H7 (cell line): Measurements from ENCODE around the gene TDP1. TPM values are rescaled to one million over a fixed set of nuclear protein-coding genes. Genes with fewer than 3 reads are reported as not detected.

Experiments
- DNase-seq: peaks from one replicate; pipeline ENCODE4 v3.0.0; 2012
- H3K27me3 ChIP-seq: 2 replicates; pipeline ENCODE4 v1.6.0; 2011; ENCODE audit warnings: mild to moderate bottlenecking, low read length; ENCODE audit not compliant: control insufficient read depth, insufficient read depth
- H3K36me3 ChIP-seq: replicated peaks from 2 replicates; pipeline ENCODE4 v1.5.1; 2011; ENCODE audit warnings: low read length; ENCODE audit not compliant: control insufficient read depth, insufficient read depth
- H3K4me3 ChIP-seq: 2 replicates; pipeline ENCODE4 v1.5.1; 2011; ENCODE audit warnings: low read depth, mild to moderate bottlenecking, control low read depth, low read length, moderate library complexity; ENCODE audit not compliant: insufficient read depth
- total RNA-seq: library from RNA; depleted of rRNA; stranded (reverse); fragments of >200 nt; shearing (Covaris generic); gene quantifications from 2 replicates; pipeline ENCODE4 v1.2.3, GENCODE V29; 2014

Gene TDP1
- total RNA-seq, 1 experiment from 2014 or later: 75.4 TPM

DNA sequence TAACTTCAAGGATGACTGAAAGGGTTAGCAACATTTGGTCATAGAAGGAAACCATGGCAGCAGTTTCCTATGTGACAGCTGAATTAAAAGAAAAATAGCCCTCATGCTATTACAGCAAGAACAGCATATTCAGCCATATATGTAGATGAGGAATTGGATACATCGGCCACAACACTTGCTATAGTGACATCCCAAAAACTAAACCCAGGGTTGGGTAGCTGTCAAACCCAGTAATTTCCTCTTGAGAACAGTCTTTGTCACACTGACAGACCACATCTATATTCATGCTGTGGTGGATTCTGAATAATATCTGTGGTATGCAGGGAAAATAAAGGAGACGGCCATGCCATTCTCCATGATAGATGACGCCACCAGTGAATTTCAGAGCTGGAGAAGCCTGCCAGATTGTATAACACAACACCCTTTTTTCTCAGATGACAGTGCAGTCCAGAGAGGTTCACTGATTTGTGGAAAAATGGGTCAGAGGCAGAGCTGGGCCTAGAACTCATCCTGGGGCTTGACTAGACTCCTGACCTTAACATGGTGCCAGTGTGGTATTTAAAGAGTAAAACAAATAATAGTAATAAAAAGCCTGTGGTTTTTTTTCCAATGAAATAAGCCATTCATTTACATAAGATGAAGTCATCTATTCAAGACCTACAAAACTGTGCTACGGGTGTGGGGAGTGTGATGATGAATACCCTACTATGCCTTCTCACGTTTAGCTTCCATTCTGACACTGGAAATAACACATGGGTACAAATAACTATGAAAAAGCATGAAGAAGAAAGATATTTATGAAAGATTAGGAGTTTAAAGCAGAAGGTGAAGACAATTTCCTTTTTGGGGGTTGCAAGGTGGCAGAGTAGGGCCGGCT, 33.5 kb upstream of the TDP1 start:
- no peak for DNase-seq

DNA sequence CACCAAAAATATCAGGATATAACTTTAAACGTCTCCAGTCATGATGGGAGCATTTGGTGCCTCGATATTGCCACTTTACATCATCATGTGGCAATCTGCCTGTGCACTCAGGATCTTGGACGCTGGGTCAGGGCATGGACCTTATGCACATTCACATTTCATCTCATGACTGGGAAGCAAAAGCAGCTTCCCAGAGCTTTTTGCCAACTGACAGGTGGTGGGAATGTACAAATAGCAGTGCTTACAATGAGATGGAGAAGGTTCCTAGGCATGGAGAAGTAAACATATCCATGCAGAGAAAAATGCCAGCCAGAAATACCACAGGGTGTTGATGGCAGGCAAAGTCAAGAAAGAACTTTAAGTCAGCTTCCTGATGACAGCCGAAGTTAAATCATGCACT, 31.5 kb upstream of the TDP1 start:
- Histone ChIP-seq H3K4me3 (no peak overlapping the region), H3K27me3 (no peaks in the 10 kb centered on the region), H3K36me3 (no peaks in the 10 kb centered on the region)
- DNase-seq: no peak

More for the DNA sequence above, 33.5 kb upstream of the TDP1 start:
- Histone ChIP-seq H3K27me3 (no peaks in the 10 kb centered on the region), H3K36me3 (no peaks in the 10 kb centered on the region), H3K4me3 (no peak overlapping the region)

DNA sequence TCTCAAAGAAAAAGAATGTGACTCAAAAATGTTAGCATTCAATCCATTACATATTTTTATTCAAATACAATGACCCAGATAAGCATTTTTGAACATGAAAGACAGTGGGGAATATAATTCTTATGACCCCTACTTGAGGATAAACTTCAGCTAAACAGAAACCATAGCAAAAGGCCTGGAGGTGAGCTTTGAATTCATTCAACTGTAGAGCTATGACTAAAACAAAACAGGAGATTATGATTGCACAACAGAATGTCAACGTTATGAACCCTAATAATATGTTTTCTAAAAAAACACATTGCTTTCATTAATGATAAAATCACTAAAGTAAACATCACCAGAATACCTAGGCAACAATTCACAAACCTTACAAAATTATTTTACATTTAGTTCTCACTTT, 29.0 kb upstream of the TDP1 start:
- no peak for DNase-seq
- Histone ChIP-seq H3K36me3 (no peaks in the 10 kb centered on the region), H3K4me3 (no peak overlapping the region), H3K27me3 (no peaks in the 10 kb centered on the region)

DNA sequence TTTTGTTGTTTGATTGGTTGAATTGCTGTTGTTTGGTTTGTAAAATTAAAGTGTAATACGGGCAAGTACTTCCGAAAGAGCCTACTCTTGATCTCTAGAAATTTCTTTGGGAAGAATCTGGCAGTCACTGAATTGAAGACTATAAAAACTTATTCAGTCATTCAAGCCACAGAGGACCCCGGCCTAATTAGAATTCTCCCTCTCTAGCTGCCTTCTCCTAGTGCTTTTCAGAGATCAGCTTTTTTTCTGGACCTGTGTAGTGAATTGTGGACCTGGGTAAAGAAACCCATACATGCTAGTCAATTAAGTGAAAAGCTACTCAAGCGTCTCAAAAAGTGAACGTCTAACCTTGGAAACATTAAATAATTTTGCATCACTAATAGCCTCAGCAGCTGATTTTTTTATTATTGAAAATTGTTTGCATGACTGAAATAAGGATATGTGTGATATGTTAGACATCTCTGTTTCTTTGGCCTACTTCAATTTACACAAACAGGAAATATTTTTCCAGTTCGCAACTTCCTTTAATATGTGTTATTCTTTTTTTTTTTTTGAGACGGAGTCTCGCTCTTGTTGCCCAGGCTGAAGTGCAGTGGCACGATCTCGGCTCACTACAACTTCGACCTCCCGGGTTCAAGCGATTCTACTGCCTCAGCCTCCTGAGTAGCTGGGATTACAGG, 28.4 kb upstream of the TDP1 start:
- no peak for DNase-seq
- Histone ChIP-seq H3K4me3 (no peak overlapping the region), H3K27me3 (no peaks in the 10 kb centered on the region), H3K36me3 (no peaks in the 10 kb centered on the region)

DNA sequence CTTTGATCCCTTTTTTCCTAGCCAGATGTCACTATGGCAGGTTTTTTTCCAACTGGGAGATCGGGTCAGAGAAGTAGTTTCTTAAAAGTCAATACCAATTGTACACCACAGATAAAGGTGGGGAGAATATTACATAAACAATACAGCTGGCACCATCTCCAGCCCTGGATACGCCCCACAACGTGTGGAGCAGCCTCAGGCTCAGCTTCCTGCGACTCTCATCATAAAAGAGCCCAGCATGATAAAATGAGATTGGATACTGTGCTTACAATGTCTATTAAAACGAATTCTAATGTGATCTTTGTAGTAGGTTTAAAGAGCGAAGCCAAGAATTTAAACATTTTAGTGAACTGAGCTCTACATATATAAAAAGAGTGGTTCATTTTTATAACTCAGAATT, 22.7 kb upstream of the TDP1 start:
- no peak overlapping the region for H3K4me3 ChIP-seq
- no peak for DNase-seq
- H3K27me3 ChIP-seq: no peaks in the 10 kb centered on the region
- H3K36me3 ChIP-seq: no peaks in the 10 kb centered on the region

DNA sequence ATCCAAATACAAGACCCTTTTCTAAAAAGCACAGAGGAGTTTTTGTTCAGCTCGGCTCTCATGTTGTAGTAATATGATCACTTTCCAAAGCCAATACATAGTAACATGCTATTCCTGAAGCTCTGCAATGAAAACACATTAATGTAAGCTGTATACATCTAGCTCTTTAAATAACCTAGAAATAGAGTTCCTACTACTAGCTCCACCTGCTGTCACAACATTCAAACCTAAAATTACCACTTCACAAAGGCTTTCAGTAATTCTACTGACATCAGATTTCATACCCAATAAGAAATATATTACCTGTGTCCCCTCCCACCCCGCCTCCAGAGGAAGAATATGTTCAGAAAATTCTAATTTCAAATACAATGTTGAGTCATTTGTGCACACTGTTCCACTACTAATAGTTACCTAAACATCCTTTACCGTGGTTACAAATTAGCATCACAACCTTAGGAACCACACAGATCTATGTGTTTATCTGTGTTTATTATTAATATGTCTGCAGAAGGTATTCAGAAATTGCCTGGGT, 19.0 kb upstream of the TDP1 start:
- no peak for DNase-seq
- Histone ChIP-seq H3K27me3 (no peaks in the 10 kb centered on the region), H3K4me3 (no peak overlapping the region), H3K36me3 (no peaks in the 10 kb centered on the region)

DNA sequence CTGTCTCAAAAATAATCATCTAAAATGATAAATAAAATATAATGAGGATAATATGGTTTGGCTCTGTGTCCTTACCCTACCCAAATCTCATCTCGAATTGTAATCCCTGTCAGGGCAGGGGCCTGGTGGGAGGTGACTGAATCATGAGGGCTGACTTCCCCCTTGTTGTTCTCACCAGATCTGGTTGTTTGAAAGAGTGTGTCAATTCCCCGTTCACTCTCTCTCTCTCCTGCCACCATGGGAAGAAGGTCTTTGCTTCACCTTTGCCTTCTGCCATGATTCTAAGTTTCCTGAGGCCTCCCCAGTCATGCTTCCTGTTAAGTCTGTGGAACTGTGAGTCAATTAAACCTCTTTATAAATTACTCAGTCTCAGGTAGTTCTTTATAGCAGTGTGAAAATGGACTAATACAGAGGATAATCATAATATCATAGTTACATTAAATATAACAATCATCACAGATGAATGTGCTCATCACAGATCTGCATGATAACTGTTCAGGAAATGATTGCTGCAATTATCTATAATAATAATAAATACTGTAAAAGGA, 13.8 kb upstream of the TDP1 start:
- DNase-seq: no peak
- Histone ChIP-seq H3K36me3 (no peaks in the 10 kb centered on the region), H3K27me3 (no peaks in the 10 kb centered on the region), H3K4me3 (no peak overlapping the region)

DNA sequence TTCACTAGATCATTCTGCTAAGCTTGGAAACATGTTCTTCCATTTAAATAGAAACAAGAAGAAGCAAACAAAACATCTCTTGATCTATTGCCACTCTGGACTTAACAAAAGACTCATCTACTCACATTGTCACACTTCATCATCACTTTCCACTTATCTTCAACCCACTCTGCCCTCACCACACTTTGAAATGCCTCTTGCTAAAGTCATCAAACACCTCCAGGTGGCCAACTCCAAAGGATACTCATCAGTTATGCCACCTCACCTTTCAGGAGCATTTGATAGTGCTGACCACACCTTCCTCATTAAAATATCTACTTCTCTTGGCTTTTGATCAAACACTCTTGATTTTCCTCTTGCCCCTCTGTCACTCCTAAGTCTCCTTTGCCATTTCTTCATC, 8.4 kb upstream of the TDP1 start:
- Histone ChIP-seq H3K27me3 (no peaks in the 10 kb centered on the region), H3K36me3 (0 out of 2 replicates have a peak, but pooled peaks cover 2% of the 10 kb centered on the region), H3K4me3 (no peak overlapping the region)
- no peak for DNase-seq

DNA sequence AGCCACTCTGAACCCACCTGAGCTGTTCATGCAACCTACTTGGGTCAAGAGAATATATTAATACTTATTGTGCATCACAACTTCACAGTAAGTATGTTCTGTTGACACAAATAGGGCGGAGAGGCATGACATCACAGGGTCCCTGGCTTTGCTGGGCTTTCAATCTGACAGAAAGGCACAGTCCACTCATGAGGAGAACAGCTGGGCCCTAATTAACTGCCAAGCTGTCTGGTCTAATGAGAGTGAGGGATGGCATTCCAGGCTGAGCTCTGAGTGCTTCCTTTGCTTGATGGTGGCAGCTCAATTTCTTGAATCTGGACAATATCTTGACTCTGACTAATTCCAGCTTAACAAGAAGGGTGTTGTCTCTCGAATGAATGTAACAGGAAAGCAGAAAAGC, 3.2 kb upstream of the TDP1 start:
- H3K4me3 ChIP-seq: no peak overlapping the region
- DNase-seq: no peak
- H3K27me3 ChIP-seq: no peaks in the 10 kb centered on the region
- H3K36me3 ChIP-seq: peaks cover 3% of the 10 kb centered on the region; the same call in 1 of the 2 replicates

DNA sequence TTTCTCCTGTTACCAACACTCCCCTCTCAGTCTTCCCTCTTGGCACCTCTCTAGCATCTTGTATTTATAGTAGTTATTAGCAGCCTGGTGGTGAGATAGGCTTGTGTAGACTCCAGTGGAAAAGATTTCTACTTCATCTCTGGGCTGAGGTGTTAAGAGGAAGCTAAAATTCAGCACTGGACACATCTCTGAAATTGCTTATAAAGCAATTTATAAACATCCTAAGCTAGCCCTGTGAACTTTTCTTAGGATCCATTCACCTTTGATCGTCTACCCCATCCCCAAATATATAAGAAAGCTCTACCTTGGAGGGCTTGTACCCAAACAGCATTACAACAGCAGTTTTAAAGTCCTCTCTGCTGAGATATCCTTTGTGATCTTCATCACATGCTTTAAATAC, 2.1 kb upstream of the TDP1 start:
- H3K27me3 ChIP-seq: no peaks in the 10 kb centered on the region
- no peak for DNase-seq
- peaks cover 4% of the 10 kb centered on the region; the same call in 1 of the 2 replicates for H3K36me3 ChIP-seq
- H3K4me3 ChIP-seq: no peak overlapping the region

DNA sequence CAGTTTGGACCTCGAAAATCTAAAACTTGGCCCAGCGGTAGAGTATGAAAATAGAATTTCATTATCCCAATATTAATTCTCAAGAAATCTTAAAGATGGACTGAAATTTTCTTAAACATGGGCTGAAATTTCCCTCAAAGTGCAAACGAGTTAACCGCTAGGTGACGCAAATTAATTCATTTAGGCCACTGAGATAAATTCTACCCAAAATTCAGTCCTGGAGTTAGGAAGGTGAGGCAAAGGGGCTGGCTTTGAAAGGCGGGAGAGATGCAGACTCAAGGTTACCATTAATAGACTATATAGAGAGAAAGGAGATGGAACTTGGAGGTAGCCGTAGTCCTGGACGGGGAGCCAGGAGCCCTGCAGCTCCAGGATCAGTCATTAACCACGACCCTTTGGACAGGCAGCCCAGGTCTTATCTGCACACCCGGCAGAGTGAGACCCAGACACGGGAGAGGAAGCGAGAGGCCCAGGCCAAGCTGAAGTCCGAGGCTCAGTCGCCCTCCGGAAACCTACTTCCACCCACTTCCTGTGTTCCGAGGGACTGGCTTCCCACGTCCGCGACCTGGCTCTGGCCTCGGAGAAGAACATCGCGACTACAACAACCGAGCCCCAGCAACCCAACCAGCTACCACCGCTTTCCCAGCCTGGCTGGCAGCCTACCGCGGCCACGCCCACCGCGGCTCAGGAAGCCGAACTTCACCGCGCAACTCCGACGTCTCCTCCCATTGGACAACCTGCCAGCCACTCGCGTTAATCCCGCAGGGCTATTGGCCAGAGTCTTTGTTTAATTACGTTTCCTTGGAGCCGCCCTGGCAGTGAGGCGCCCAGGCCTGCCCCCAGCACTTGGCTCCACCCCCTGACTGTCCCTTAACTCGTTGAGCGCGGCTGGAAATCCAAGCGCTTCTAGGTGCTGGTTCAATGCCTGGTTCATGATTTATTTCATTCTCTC, 1.4 kb upstream of the TDP1 start, which contains the start of gene EFCAB11:
TSS of gene EFCAB11 (minus strand) at position 661 of the 952 bp plus-strand sequence. CDS start at position 591, 70 bp downstream.
- peaks cover 4% of the 10 kb centered on the region; the same call in 1 of the 2 replicates for H3K36me3 ChIP-seq
- H3K4me3 ChIP-seq: peak within 1 kb of the TSS; percentile 91
- peak; percentile 93 for DNase-seq
- H3K27me3 ChIP-seq: no peaks in the 10 kb centered on the region

DNA sequence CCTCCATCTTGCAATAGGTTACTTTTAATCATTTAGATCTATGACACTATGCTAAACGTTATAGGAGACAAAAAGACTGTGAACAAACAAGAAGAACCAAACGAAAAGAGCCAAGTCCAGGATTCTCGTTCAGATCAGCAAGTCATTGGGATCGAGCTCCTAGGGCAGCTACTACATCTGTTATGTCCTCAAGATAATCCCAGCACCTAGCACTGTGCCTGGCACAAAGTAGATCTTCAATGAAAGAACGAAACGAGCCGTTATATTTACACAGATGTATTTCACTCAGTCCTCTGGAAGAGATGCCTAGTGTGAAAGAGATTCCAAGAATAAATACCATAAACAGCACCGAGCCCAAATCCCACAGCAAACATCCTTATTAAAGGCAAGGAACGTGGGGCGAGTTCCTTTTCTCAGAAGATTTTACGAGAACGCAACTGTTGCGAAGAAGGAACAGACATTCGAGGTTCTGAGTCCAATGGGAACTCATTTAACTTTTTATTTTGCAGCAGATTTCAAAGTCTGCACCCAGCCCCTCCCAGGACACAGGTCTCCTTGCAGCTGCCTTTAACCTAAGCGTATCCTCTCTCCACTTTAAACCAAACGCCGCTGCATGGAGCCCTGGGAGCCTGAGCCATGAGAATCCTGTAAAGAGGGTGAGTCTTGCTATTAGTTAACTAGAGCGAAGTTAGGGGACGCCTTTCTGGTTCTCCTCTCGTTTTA, 544 bp upstream of the TDP1 start:
- no peak for DNase-seq
- Histone ChIP-seq H3K27me3 (no peaks in the 10 kb centered on the region), H3K4me3 (peak overlapping the region; percentile 91), H3K36me3 (peaks cover 4% of the 10 kb centered on the region; the same call in 1 of the 2 replicates)

DNA sequence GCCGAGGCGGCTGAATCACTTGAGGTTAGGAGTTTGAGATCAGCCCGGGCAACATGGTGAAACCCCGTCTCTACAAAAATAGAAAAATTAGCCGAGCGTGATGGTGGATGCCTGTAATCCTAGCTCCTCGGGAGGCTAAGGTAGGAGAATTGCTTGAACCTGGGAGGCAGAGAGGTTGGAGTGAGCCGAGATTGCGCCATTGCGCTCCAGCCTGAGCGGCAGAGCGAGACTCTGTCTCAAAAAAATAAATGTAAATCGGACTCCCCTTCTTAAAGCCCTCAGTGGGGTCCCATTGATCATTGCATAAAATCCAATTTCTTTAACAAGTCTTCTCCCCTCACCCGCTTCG, 908 bp downstream of the TDP1 start:
- Histone ChIP-seq H3K36me3 (peaks cover 3% of the 10 kb centered on the region; the same call in 1 of the 2 replicates), H3K4me3 (peak overlapping the region; percentile 91), H3K27me3 (no peaks in the 10 kb centered on the region)
- no peak for DNase-seq
